Stimulated activated CD8-positive, alpha-beta memory T cell treated with anti-CD3 and anti-CD28 coated beads, Interleukin-4, amount 100 ng/mL, for 4 hours (primary cell): ENCODE results near the gene CLEC2A.

Source experiments
- DNase-seq, 2 donors: peaks; one replicate each; pipeline ENCODE4 v3.0.0-alpha.2; 2020; ENCODE audit warnings: low read depth in 2 of 2, low spot score in 1 of 2

The CLEC2A gene

GRCh38 chr12:9935026-9935425, 2.9 kb upstream of the CLEC2A start:
- DNase-seq: no peak

- no peak for DNase-seq
Observed at GRCh38 chr12:9933958-9934357, 1.8 kb upstream of the CLEC2A start.

- no peak for DNase-seq
Observed at GRCh38 chr12:9931245-9931644, 925 bp downstream of the CLEC2A start.

- no peak for DNase-seq
Observed at GRCh38 chr12:9928607-9929006, 3.6 kb downstream of the CLEC2A start.

GRCh38 chr12:9926876-9927275, 5.3 kb downstream of the CLEC2A start:
- DNase-seq: no peak

- DNase-seq: no peak
Observed at GRCh38 chr12:9925705-9926393, 6.3 kb downstream of the CLEC2A start.

GRCh38 chr12:9922429-9922828, 9.7 kb downstream of the CLEC2A start:
- DNase-seq: no peak

GRCh38 chr12:9920451-9920850, 11.7 kb downstream of the CLEC2A start:
- DNase-seq: no peak

- no peak for DNase-seq
Observed at GRCh38 chr12:9919443-9919842, 12.7 kb downstream of the CLEC2A start.

- DNase-seq: no peak
Observed at GRCh38 chr12:9911708-9912107, 20.5 kb downstream of the CLEC2A start.

- DNase-seq: no peak
Observed at GRCh38 chr12:9910716-9911421, 21.3 kb downstream of the CLEC2A start.

- DNase-seq: no peak
Observed at GRCh38 chr12:9909724-9910123, 22.4 kb downstream of the CLEC2A start.

- DNase-seq: no peak
Observed at GRCh38 chr12:9908350-9908749, 23.8 kb downstream of the CLEC2A start.

- no peak for DNase-seq
Observed at GRCh38 chr12:9907769-9908168, 24.4 kb downstream of the CLEC2A start.

- peak; percentile 6 to 20 for DNase-seq
Observed at GRCh38 chr12:9906873-9907272, 25.3 kb downstream of the CLEC2A start.

GRCh38 chr12:9902539-9903228, 29.5 kb downstream of the CLEC2A start:
- no peak for DNase-seq

GRCh38 chr12:9900930-9901329, 31.2 kb downstream of the CLEC2A start:
- no peak for DNase-seq

- DNase-seq: no peak
Observed at GRCh38 chr12:9899209-9899608, 33.0 kb downstream of the CLEC2A start.

- DNase-seq: no peak
Observed at GRCh38 chr12:9897535-9897934, 34.6 kb downstream of the CLEC2A start.

- no peak for DNase-seq
Observed at GRCh38 chr12:9895215-9895971, 36.8 kb downstream of the CLEC2A start.

GRCh38 chr12:9888665-9889273, 43.4 kb downstream of the CLEC2A start:
- DNase-seq: no peak
